ENCODE results near the gene BTN1A1.
A peak's percentile ranks its signal among the peaks of the same experiment; 100 is the strongest.
"Not testable (repeated sequence)": the region's sequence is repeated elsewhere in the genome, so short reads cannot be mapped to it uniquely, and the experiment has no call there.

BTN1A1 gene

GRCh38 chr6:26514984-26515383, 14.9 kb downstream of the BTN1A1 start:
- no peak for DNase-seq

- DNase-seq = no peak
Observed at GRCh38 chr6:26516481-26517427, 16.7 kb downstream of the BTN1A1 start.

- no peak for DNase-seq
Observed at GRCh38 chr6:26519359-26519758, 19.3 kb downstream of the BTN1A1 start.

- DNase-seq = no peak
Observed at GRCh38 chr6:26520237-26520849, 20.2 kb downstream of the BTN1A1 start.

- DNase-seq = peak; percentile 70
Observed at GRCh38 chr6:26520850-26521599, 20.9 kb downstream of the BTN1A1 start.

GRCh38 chr6:26521600-26522391, 21.7 kb downstream of the BTN1A1 start:
- DNase-seq = peak; percentile 52

- DNase-seq = not testable (repeated sequence)
Observed at GRCh38 chr6:26522486-26523228, 22.6 kb downstream of the BTN1A1 start.

- DNase-seq = not testable (repeated sequence)
Observed at GRCh38 chr6:26524314-26524713, 24.2 kb downstream of the BTN1A1 start.

GRCh38 chr6:26524722-26525370, 24.7 kb downstream of the BTN1A1 start:
- DNase-seq = no peak

GRCh38 chr6:26525838-26526237, 25.7 kb downstream of the BTN1A1 start:
- no peak for DNase-seq

GRCh38 chr6:26526928-26527327, 26.8 kb downstream of the BTN1A1 start:
- no peak for DNase-seq

GRCh38 chr6:26530203-26530602, 30.1 kb downstream of the BTN1A1 start:
- DNase-seq = no peak

- DNase-seq = no peak
Observed at GRCh38 chr6:26531897-26532296, 31.8 kb downstream of the BTN1A1 start.

GRCh38 chr6:26532699-26533531, 32.8 kb downstream of the BTN1A1 start:
- no peak for DNase-seq

- no peak for DNase-seq
Observed at GRCh38 chr6:26533532-26533931, 33.4 kb downstream of the BTN1A1 start.

GRCh38 chr6:26534681-26535465, 34.8 kb downstream of the BTN1A1 start:
- no peak for DNase-seq

GRCh38 chr6:26536571-26537159, 36.6 kb downstream of the BTN1A1 start:
- DNase-seq = no peak

GRCh38 chr6:26537160-26537845, 37.2 kb downstream of the BTN1A1 start:
- no peak for DNase-seq
